GM12872 (cell line): Measurements from ENCODE around the gene PIN1.

Source experiments
- CTCF ChIP-seq: IDR thresholded peaks from 3 replicates; pipeline ENCODE4 v1.5.1; 2011; ENCODE audit warnings: low read depth, mild to moderate bottlenecking, low read length, moderate library complexity; ENCODE audit not compliant: insufficient read depth

PIN1 gene

GRCh38 chr19:9792206-9793070, 42.7 kb upstream of the PIN1 start:
- TF ChIP-seq CTCF: no peak

- TF ChIP-seq CTCF: no peak
These were observed 42.0 kb upstream of the PIN1 start for GRCh38 chr19:9793071-9793591.

GRCh38 chr19:9796113-9796773, 38.9 kb upstream of the PIN1 start:
- peak; percentile 85 for TF ChIP-seq CTCF

DNA sequence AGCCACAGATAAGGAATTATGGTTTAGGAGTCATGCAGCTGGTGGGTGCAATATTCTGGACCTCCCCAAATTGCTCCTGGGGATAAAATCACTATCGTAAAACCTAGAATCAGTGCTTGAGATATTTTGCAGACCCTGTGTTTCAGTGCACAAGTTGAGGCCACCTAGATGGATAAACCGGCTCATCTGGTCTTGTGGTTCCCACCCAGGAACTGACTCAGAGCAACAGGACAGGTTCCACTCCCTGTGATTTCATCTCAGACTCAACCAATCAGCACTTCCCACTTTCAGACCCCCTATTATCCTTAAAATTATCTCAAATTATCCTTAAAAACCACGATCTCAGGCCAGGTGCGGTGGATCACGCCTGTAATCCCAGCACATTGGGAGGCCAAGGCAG, 37.2 kb upstream of the PIN1 start:
- TF ChIP-seq CTCF: no peak

DNA sequence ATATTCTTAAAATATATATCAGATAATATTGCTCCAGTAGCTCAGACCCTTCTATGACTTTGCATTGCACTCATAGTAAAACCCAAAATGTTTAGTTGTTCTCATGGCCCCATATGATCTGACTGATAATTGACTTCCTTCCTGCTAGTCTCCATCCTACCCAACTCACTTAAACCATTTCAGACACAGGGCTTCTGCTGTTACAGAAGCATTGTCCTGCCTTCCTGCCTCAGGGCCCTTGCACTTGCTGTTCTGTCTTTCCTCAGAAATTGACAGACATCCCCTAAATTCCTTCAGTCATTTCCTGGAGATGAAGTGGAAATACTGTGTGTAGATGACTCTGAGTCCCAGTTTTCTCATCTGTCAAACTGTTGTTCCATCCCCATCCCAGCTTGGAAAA, 36.0 kb upstream of the PIN1 start:
- no peak for TF ChIP-seq CTCF

DNA sequence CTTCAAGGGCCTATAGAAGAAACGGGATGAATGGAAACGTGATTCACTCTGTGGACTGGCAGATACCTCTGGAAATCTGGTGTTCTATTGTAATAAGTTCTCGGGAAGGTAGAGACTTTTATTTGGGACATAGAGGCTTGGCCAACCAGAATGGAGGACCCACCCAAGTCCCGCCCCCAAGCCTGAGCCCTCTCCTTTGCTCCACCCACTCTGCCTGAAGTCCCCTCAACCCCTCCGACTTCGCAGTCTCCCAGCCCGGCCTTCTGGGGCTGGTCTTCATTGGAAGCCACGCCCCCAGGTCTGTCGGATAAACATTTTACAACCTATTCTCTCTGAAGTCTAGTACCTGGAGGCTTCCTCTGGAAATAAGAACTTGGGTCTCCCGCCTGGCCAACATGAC, 33.1 kb upstream of the PIN1 start:
- TF ChIP-seq CTCF: no peak

GRCh38 chr19:9806803-9807202, 28.3 kb upstream of the PIN1 start:
- no peak for TF ChIP-seq CTCF
